Liver (tissue), 9 donors: ENCODE measurements around the gene KATNIP. TPM values are rescaled to one million over a fixed set of nuclear protein-coding genes. Genes with fewer than 3 reads are reported as not detected.

Experiments
- DNase-seq: peaks from one replicate; pipeline ENCODE4 v3.0.0-alpha.2; 2017; ENCODE audit warnings: low spot score
- H3K27ac ChIP-seq, 2 donors: one replicate each; pipeline ENCODE4 v1.7.0; 2013; ENCODE audit warnings: inconsistent platforms in 2 of 2, low read length in 2 of 2, control low read depth in 1 of 2, low read depth in 1 of 2, mild to moderate bottlenecking in 1 of 2
- H3K27me3 ChIP-seq, 4 donors: one replicate each; pipeline versions ENCODE4 v1.6.1 to v1.7.0; 2013; ENCODE audit warnings: low read length in 3 of 4, inconsistent platforms in 1 of 4, mild to moderate bottlenecking in 1 of 4, moderate library complexity in 1 of 4; ENCODE audit not compliant: control insufficient read depth in 4 of 4, insufficient read depth in 4 of 4
- H3K36me3 ChIP-seq, 4 donors: one replicate each; pipeline versions ENCODE4 v1.6.1 to v1.7.0; 2013; ENCODE audit warnings: low read length in 3 of 4, mild to moderate bottlenecking in 3 of 4, low read depth in 1 of 4, moderate library complexity in 1 of 4; ENCODE audit not compliant: control insufficient read depth in 4 of 4, insufficient read depth in 3 of 4
- H3K4me1 ChIP-seq, 4 donors: one replicate each; pipeline versions ENCODE4 v1.6.1 to v1.7.0; 2013; ENCODE audit warnings: low read length in 3 of 4, mild to moderate bottlenecking in 3 of 4, moderate library complexity in 1 of 4; ENCODE audit not compliant: control insufficient read depth in 4 of 4, insufficient read depth in 4 of 4
- H3K4me3 ChIP-seq, 3 donors: one replicate each; pipeline versions ENCODE4 v1.6.1 to v1.7.0; 2013; ENCODE audit warnings: low read length in 3 of 3, control low read depth in 1 of 3, low read depth in 1 of 3, mild to moderate bottlenecking in 1 of 3
- H3K9ac ChIP-seq, 2 donors: one replicate each; pipeline ENCODE4 v1.7.0; 2013; ENCODE audit warnings: low read length in 2 of 2, mild to moderate bottlenecking in 2 of 2, moderate library complexity in 2 of 2, control low read depth in 1 of 2, low read depth in 1 of 2
- H3K9me3 ChIP-seq, 4 donors: one replicate each; pipeline versions ENCODE4 v1.6.1 to v1.7.0; 2013; ENCODE audit warnings: low read length in 3 of 4; ENCODE audit not compliant: control insufficient read depth in 4 of 4
- ATF3 ChIP-seq: IDR thresholded peaks from 2 replicates; pipeline ENCODE4 v1.6.1; 2016; ENCODE audit warnings: antibody characterized with exemption
- EGR1 ChIP-seq, 2 donors: IDR thresholded peaks; 2 replicates each; pipeline ENCODE4 v1.6.1; 2016 to 2018; ENCODE audit warnings: antibody characterized with exemption in 2 of 2, low read depth in 2 of 2
- FOXA1 ChIP-seq: IDR thresholded peaks from 2 replicates; pipeline ENCODE4 v1.6.1; 2016; ENCODE audit warnings: antibody characterized with exemption
- FOXA2 ChIP-seq: IDR thresholded peaks from 2 replicates; pipeline ENCODE4 v1.6.1; 2016; ENCODE audit warnings: antibody characterized with exemption
- GABPA ChIP-seq, 2 donors: IDR thresholded peaks in 1 of 2; conservative IDR thresholded peaks in 1 of 2; 2 replicates each; pipeline ENCODE4 v1.6.1; 2016; ENCODE audit warnings: antibody characterized with exemption in 2 of 2, mild to moderate bottlenecking in 1 of 2, moderate library complexity in 1 of 2
- HNF4A ChIP-seq, 2 donors: conservative IDR thresholded peaks; 2 replicates each; pipeline ENCODE4 v1.6.1; 2016; ENCODE audit warnings: antibody characterized with exemption in 2 of 2, mild to moderate bottlenecking in 2 of 2
- HNF4G ChIP-seq: IDR thresholded peaks from 2 replicates; pipeline ENCODE4 v1.6.1; 2016; ENCODE audit warnings: antibody characterized with exemption
- JUND ChIP-seq, 2 donors: IDR thresholded peaks; 2 replicates each; pipeline ENCODE4 v1.6.1; 2016; ENCODE audit warnings: antibody characterized with exemption in 2 of 2
- NR2F2 ChIP-seq: IDR thresholded peaks from 2 replicates; pipeline ENCODE4 v1.6.1; 2016; ENCODE audit warnings: antibody characterized with exemption
- RAD21 ChIP-seq, 2 donors: IDR thresholded peaks; 2 replicates each; pipeline ENCODE4 v1.6.1; 2016; ENCODE audit warnings: antibody characterized with exemption in 2 of 2, mild to moderate bottlenecking in 2 of 2
- REST ChIP-seq: IDR thresholded peaks from 2 replicates; pipeline ENCODE4 v1.6.1; 2016; ENCODE audit warnings: antibody characterized with exemption, mild to moderate bottlenecking
- RXRA ChIP-seq, 2 donors: IDR thresholded peaks; 2 replicates each; pipeline ENCODE4 v1.6.1; 2017 to 2018; ENCODE audit warnings: antibody characterized with exemption in 2 of 2, mild to moderate bottlenecking in 1 of 2
- SP1 ChIP-seq: IDR thresholded peaks from 2 replicates; pipeline ENCODE4 v1.6.1; 2018; ENCODE audit warnings: antibody characterized with exemption, mild to moderate bottlenecking
- TAF1 ChIP-seq: conservative IDR thresholded peaks from 2 replicates; pipeline ENCODE4 v1.6.1; 2016; ENCODE audit warnings: antibody characterized with exemption, mild to moderate bottlenecking
- YY1 ChIP-seq: IDR thresholded peaks from 2 replicates; pipeline ENCODE4 v1.6.1; 2016; ENCODE audit warnings: antibody characterized with exemption, mild to moderate bottlenecking
- ZBTB33 ChIP-seq: IDR thresholded peaks from 2 replicates; pipeline ENCODE4 v1.6.1; 2016; ENCODE audit warnings: antibody characterized with exemption
- WGBS: extraction: QIAGEN DNeasy Blood & Tissue Kit; methylation state at CpG from one replicate; pipeline ENCODE4 v1.1.7; 2013; 5-methylcytosine and 5-hydroxymethylcytosine counted together
- polyA plus RNA-seq, 2 donors: library from polyadenylated mRNA; stranded (reverse) in 1 of 2; unstranded in 1 of 2; fragments of 200-250 nt in 1 of 2; fragments of >200 nt in 1 of 2; fragmentation: Nextera tagmentation in 1 of 2; extraction: Ambion mirVana in 1 of 2; gene quantifications; one replicate each; pipeline versions ENCODE4 v1.2.1 to v1.2.3, GENCODE V29; 2013 to 2015
- total RNA-seq, 2 donors: library from RNA; depleted of rRNA; stranded (reverse); fragments of >200 nt; gene quantifications; one replicate each; pipeline ENCODE4 v1.2.3, GENCODE V29; 2014
- TF ChIP-seq, protein P1 (sequence below): IDR thresholded peaks from 2 replicates; pipeline ENCODE4 v1.6.1; 2016; ENCODE audit warnings: antibody characterized with exemption
- TF ChIP-seq, protein P2 (sequence below): fragments of 150-350 bp; IDR thresholded peaks from 2 replicates; pipeline ENCODE4 v1.5.1; 2017; ENCODE audit warnings: improper control_type of control experiment, low read depth, low read length; ENCODE audit not compliant: missing input control
- donor health status: healthy.
- donor health status: healthy.
- donor health status: healthy.
- donor health status: healthy.
- donor health status: healthy.

The KATNIP gene
- total and polyA plus RNA-seq, 4 donors: 2.0 to 6.5 (median 4.5) TPM

- TF ChIP-seq HNF4A (conservative IDR thresholded peaks at IDR 0.05): no peak
- TF ChIP-seq SP1: no peak
- no peak for TF ChIP-seq GABPA (IDR thresholded peaks at IDR 0.05 in 1 of 2, conservative IDR thresholded peaks at IDR 0.05 in 1 of 2)
- TF ChIP-seq, protein P1, sequence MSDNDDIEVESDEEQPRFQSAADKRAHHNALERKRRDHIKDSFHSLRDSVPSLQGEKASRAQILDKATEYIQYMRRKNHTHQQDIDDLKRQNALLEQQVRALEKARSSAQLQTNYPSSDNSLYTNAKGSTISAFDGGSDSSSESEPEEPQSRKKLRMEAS: no peak
- TF ChIP-seq YY1: no peak
- no peak for TF ChIP-seq FOXA2
- TF ChIP-seq EGR1 (IDR thresholded peaks at IDR 0.05; ENCODE audit: low read depth in 2 of 2): no peak
- TF ChIP-seq RAD21 (IDR thresholded peaks at IDR 0.05): no peak
- TF ChIP-seq, protein P2, sequence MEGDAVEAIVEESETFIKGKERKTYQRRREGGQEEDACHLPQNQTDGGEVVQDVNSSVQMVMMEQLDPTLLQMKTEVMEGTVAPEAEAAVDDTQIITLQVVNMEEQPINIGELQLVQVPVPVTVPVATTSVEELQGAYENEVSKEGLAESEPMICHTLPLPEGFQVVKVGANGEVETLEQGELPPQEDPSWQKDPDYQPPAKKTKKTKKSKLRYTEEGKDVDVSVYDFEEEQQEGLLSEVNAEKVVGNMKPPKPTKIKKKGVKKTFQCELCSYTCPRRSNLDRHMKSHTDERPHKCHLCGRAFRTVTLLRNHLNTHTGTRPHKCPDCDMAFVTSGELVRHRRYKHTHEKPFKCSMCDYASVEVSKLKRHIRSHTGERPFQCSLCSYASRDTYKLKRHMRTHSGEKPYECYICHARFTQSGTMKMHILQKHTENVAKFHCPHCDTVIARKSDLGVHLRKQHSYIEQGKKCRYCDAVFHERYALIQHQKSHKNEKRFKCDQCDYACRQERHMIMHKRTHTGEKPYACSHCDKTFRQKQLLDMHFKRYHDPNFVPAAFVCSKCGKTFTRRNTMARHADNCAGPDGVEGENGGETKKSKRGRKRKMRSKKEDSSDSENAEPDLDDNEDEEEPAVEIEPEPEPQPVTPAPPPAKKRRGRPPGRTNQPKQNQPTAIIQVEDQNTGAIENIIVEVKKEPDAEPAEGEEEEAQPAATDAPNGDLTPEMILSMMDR: no peak
- no peak for TF ChIP-seq ZBTB33
- TF ChIP-seq ATF3: no peak
- no peak for TF ChIP-seq HNF4G
- TF ChIP-seq FOXA1: no peak
- TF ChIP-seq JUND (IDR thresholded peaks at IDR 0.05): no peak
- no peak for DNase-seq
- Histone ChIP-seq H3K4me1 (no peaks in the 10 kb centered on the region), H3K4me3 (no peak overlapping the region), H3K27me3 (no peaks in the 10 kb centered on the region), H3K36me3 (no peaks in the 10 kb centered on the region), H3K27ac (no peak overlapping the region), H3K9me3 (no peaks in the 10 kb centered on the region), H3K9ac (no peak overlapping the region)
- WGBS: 95% methylated on average over 4 of the region's 4 CpGs
These were observed 46.5 kb downstream of the KATNIP start for GRCh38 chr16:27596411-27596810.

DNA sequence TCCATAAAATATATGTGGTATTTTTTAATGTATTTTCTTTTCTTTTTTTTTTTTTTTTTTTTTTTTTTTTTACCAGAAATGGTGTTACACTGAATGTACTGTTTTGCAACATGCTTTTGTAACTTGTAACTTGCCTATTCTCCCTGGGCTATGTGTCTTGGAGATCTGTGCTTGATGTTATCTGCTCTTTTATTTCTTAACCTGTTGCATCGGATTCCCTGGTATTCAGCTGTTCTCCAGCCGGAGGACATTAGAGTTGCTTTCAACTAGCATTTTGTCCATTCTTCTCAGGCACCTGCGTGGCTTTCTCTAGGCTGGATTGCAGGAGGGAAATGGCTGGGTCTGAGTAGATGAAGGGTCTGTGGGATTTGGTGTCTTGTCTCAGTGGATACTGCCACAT, 47.4 kb downstream of the KATNIP start:
- no peak overlapping the region for H3K9ac ChIP-seq
- no peak overlapping the region for H3K4me3 ChIP-seq
- H3K9me3 ChIP-seq: no peaks in the 10 kb centered on the region
- no peaks in the 10 kb centered on the region for H3K4me1 ChIP-seq
- H3K36me3 ChIP-seq: no peaks in the 10 kb centered on the region
- no peak for DNase-seq
- TF ChIP-seq GABPA (IDR thresholded peaks at IDR 0.05 in 1 of 2, conservative IDR thresholded peaks at IDR 0.05 in 1 of 2) (no peak), ATF3 (no peak), SP1 (no peak), REST (no peak), ZBTB33 (no peak), YY1 (no peak), JUND (IDR thresholded peaks at IDR 0.05) (no peak), TAF1 (no peak), HNF4A (conservative IDR thresholded peaks at IDR 0.05) (no peak), RXRA (IDR thresholded peaks at IDR 0.05) (no peak), HNF4G (no peak), EGR1 (IDR thresholded peaks at IDR 0.05; ENCODE audit: low read depth in 2 of 2) (no peak), RAD21 (IDR thresholded peaks at IDR 0.05) (no peak), FOXA2 (no peak), FOXA1 (no peak), NR2F2 (no peak)
- TF ChIP-seq, protein P1: no peak
- TF ChIP-seq, protein P2: no peak
- H3K27me3 ChIP-seq: no peaks in the 10 kb centered on the region
- no peak overlapping the region for H3K27ac ChIP-seq
- 96% methylated on average over 3 of the region's 3 CpGs for WGBS
